ENCODE results near the gene EEFSEC. TPM values are rescaled to one million over a fixed set of nuclear protein-coding genes. Genes with fewer than 3 reads are reported as not detected.
A peak's percentile ranks its signal among the peaks of the same experiment; 100 is the strongest.

Gene EEFSEC
- total RNA-seq, 1 donor from 2014 or later: 6.1 TPM

DNA sequence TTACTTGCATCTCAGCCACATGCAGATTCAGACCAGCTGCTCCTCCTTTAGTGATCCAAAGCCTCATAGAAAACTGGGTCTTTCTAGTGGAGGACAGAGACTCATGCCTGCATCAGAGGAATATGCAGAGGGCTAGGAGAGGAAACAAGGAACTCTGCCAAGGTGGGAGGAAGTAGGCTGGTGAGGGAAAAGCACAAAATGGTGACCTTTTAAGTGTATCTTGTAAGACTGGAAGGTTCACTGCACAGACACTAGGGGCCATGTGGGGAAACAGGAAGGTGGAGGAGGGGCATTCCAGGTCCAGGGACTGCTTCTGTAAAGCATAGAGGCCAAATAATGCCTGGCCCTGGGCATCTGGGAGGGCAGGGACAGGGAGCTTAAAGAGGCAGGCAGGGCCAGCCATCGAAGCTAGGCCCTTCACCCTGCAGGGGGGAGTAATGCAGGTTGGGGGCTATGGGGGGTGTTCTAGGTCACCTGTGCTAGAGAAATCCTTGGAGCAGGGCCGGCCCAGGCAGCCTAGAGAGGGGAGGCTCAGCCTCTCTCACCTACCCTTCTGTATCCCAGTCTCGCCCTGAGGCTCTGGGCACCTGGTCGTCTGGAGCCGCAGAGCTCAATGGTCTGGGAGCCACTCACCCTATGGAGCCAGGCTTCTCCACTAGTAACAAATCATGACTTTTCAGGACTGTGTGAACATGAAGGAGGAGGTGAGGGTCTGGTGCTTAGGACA lies 195.7 kb downstream of the EEFSEC start:
- Mint-ChIP-seq H3K27ac (ENCODE audit: unreplicated experiment) (peak overlapping the region; percentile 38), H3K4me3 (ENCODE audit: unreplicated experiment) (no peak overlapping the region), H3K27me3 (ENCODE audit: low read depth, unreplicated experiment) (no peaks in the 10 kb centered on the region), H3K36me3 (ENCODE audit: low read depth, unreplicated experiment) (peaks cover 10% of the 10 kb centered on the region), H3K9me3 (ENCODE audit: unreplicated experiment) (no peaks in the 10 kb centered on the region), H3K4me1 (ENCODE audit: low read depth, unreplicated experiment) (peaks cover 12% of the 10 kb centered on the region)
- Histone ChIP-seq H3K27me3 (ENCODE audit: insufficient read depth, low read length) (no peaks in the 10 kb centered on the region), H2AFZ (ENCODE audit: low read depth, low read length) (no peak overlapping the region), H4K20me1 (ENCODE audit: insufficient read depth, low read length) (peaks cover 5% of the 10 kb centered on the region), H3K4me3 (ENCODE audit: insufficient read depth, low read depth, low read length) (no peak overlapping the region), H3K9me3 (ENCODE audit: insufficient read depth, low read depth, low read length) (no peaks in the 10 kb centered on the region), H3K9ac (ENCODE audit: low read length) (no peak overlapping the region), H3K79me2 (ENCODE audit: insufficient read depth, low read length) (no peaks in the 10 kb centered on the region), H3K4me2 (ENCODE audit: low read length) (no peak overlapping the region), H3K36me3 (ENCODE audit: insufficient read depth, low read length) (no peaks in the 10 kb centered on the region), H3K27ac (ENCODE audit: low read depth, low read length) (no peak overlapping the region), H3K4me1 (ENCODE audit: insufficient read depth, low read length) (peaks cover under 1% of the 10 kb centered on the region)
- no peak for DNase-seq (ENCODE audit: low read depth)
- TF ChIP-seq, protein P1, sequence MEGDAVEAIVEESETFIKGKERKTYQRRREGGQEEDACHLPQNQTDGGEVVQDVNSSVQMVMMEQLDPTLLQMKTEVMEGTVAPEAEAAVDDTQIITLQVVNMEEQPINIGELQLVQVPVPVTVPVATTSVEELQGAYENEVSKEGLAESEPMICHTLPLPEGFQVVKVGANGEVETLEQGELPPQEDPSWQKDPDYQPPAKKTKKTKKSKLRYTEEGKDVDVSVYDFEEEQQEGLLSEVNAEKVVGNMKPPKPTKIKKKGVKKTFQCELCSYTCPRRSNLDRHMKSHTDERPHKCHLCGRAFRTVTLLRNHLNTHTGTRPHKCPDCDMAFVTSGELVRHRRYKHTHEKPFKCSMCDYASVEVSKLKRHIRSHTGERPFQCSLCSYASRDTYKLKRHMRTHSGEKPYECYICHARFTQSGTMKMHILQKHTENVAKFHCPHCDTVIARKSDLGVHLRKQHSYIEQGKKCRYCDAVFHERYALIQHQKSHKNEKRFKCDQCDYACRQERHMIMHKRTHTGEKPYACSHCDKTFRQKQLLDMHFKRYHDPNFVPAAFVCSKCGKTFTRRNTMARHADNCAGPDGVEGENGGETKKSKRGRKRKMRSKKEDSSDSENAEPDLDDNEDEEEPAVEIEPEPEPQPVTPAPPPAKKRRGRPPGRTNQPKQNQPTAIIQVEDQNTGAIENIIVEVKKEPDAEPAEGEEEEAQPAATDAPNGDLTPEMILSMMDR (IDR thresholded peaks at IDR 0.05; ENCODE audit: insufficient read depth, low read depth, low read length): no peak
- TF ChIP-seq EZH2 (IDR thresholded peaks at IDR 0.05; ENCODE audit: insufficient read depth, low read length): no peak
- no peak for FAIRE-seq

DNA sequence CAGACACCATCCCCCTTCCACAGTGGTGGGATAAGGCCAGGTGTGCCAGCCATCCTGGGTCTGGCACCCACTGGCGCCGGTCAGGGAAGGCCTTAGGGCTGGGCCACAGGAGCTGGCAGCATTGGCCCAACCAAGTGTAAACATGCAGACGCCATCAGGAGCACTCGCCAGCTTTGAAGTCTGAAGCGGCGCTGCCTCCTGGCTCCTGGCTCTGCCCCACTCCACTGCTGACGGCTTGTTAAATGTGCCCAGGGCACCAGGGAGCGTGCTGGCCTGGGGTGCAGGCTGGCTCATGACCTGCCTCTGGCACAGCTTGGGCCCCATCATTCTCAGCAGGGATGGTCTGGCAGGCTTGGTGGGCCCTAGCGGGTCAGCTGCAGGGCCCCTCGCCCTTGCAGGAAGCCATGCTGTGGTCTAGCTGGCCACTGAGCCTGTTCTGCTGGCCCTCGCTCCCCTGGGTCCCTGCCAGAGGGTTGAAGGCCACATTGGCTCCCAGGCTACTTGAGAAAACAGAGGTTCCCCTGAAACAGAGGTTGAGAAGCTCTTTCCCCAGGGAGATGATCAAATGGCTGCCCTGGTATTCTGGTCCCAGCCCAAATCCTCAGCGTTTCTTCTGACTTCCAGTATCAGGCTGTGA lies 196.8 kb downstream of the EEFSEC start:
- Histone ChIP-seq H2AFZ (ENCODE audit: low read depth, low read length) (no peak overlapping the region), H3K36me3 (ENCODE audit: insufficient read depth, low read length) (no peaks in the 10 kb centered on the region), H3K27ac (ENCODE audit: low read depth, low read length) (no peak overlapping the region), H3K27me3 (ENCODE audit: insufficient read depth, low read length) (no peaks in the 10 kb centered on the region), H3K4me1 (ENCODE audit: insufficient read depth, low read length) (peaks cover 6% of the 10 kb centered on the region), H4K20me1 (ENCODE audit: insufficient read depth, low read length) (peaks cover 8% of the 10 kb centered on the region), H3K4me3 (ENCODE audit: insufficient read depth, low read depth, low read length) (no peak overlapping the region), H3K9ac (ENCODE audit: low read length) (no peak overlapping the region), H3K4me2 (ENCODE audit: low read length) (no peak overlapping the region), H3K79me2 (ENCODE audit: insufficient read depth, low read length) (no peaks in the 10 kb centered on the region), H3K9me3 (ENCODE audit: insufficient read depth, low read depth, low read length) (no peaks in the 10 kb centered on the region)
- DNase-seq (ENCODE audit: low read depth) (no peak), FAIRE-seq (no peak)
- TF ChIP-seq EZH2 (IDR thresholded peaks at IDR 0.05; ENCODE audit: insufficient read depth, low read length): no peak
- TF ChIP-seq, protein P1 (IDR thresholded peaks at IDR 0.05; ENCODE audit: insufficient read depth, low read depth, low read length): no peak
- no peak overlapping the region for H3K27ac Mint-ChIP-seq (ENCODE audit: unreplicated experiment)
- peaks cover 15% of the 10 kb centered on the region for H3K4me1 Mint-ChIP-seq (ENCODE audit: low read depth, unreplicated experiment)
- H3K27me3 Mint-ChIP-seq (ENCODE audit: low read depth, unreplicated experiment): no peaks in the 10 kb centered on the region
- H3K4me3 Mint-ChIP-seq (ENCODE audit: unreplicated experiment): no peak overlapping the region
- peaks cover 10% of the 10 kb centered on the region for H3K36me3 Mint-ChIP-seq (ENCODE audit: low read depth, unreplicated experiment)
- no peaks in the 10 kb centered on the region for H3K9me3 Mint-ChIP-seq (ENCODE audit: unreplicated experiment)

DNA sequence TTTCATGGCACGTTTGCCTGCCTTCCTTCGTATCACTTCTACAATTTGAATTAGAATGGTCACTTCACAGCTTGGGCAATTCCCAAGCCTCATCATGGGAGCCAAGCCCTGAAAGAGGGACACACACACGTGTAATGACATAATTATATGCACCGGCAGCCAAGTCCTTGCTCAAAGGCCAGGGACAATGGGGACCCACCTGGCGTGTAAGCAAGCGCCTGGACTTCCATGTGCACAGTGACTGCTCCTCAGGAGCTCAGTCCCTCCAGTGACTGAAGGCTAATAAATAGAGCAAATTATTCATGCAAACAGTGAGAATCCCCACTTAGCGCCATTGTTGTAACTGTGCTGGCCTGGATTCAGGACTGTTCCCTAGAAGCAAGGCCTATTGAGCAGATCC lies 198.3 kb downstream of the EEFSEC start:
- FAIRE-seq (no peak), DNase-seq (ENCODE audit: low read depth) (no peak)
- Histone ChIP-seq H3K27ac (ENCODE audit: low read depth, low read length) (no peak overlapping the region), H4K20me1 (ENCODE audit: insufficient read depth, low read length) (peaks cover 8% of the 10 kb centered on the region), H3K4me3 (ENCODE audit: insufficient read depth, low read depth, low read length) (no peak overlapping the region), H3K27me3 (ENCODE audit: insufficient read depth, low read length) (no peaks in the 10 kb centered on the region), H3K9ac (ENCODE audit: low read length) (no peak overlapping the region), H3K4me2 (ENCODE audit: low read length) (no peak overlapping the region), H3K79me2 (ENCODE audit: insufficient read depth, low read length) (no peaks in the 10 kb centered on the region), H3K36me3 (ENCODE audit: insufficient read depth, low read length) (no peaks in the 10 kb centered on the region), H3K4me1 (ENCODE audit: insufficient read depth, low read length) (peaks cover 6% of the 10 kb centered on the region), H2AFZ (ENCODE audit: low read depth, low read length) (no peak overlapping the region), H3K9me3 (ENCODE audit: insufficient read depth, low read depth, low read length) (no peaks in the 10 kb centered on the region)
- Mint-ChIP-seq H3K27me3 (ENCODE audit: low read depth, unreplicated experiment) (peaks cover under 1% of the 10 kb centered on the region), H3K4me1 (ENCODE audit: low read depth, unreplicated experiment) (peaks cover 15% of the 10 kb centered on the region), H3K27ac (ENCODE audit: unreplicated experiment) (no peak overlapping the region), H3K36me3 (ENCODE audit: low read depth, unreplicated experiment) (peaks cover 10% of the 10 kb centered on the region), H3K9me3 (ENCODE audit: unreplicated experiment) (no peaks in the 10 kb centered on the region), H3K4me3 (ENCODE audit: unreplicated experiment) (no peak overlapping the region)
- TF ChIP-seq EZH2 (IDR thresholded peaks at IDR 0.05; ENCODE audit: insufficient read depth, low read length): no peak
- TF ChIP-seq, protein P1 (IDR thresholded peaks at IDR 0.05; ENCODE audit: insufficient read depth, low read depth, low read length): no peak
